GM23338 (cell line): ENCODE results near the gene PTPN18.

ENCODE experiments used
- CREB1 ChIP-seq: fragments of 250-450 bp; sonication (Bioruptor Pico); IDR thresholded peaks from 2 replicates; pipeline ENCODE4 v1.5.0; 2020; ENCODE audit warnings: low read depth, mild to moderate bottlenecking, moderate library complexity
- EZH2 ChIP-seq: fragments of 200-600 bp; sonication (generic); IDR thresholded peaks from one replicate; pipeline ENCODE4 v1.8.0; 2017; ENCODE audit warnings: antibody characterized with exemption, mild to moderate bottlenecking, low read depth; ENCODE audit not compliant: unreplicated experiment
- EZH2phosphoT487 ChIP-seq: fragments of 200-600 bp; sonication (generic); IDR thresholded peaks from one replicate; pipeline ENCODE4 v1.8.1; 2018; ENCODE audit warnings: antibody characterized with exemption; ENCODE audit not compliant: unreplicated experiment
- TF ChIP-seq, protein P1 (sequence below), 2 experiments: fragments of 200-600 bp in 1 of 2; sonication (generic) in 1 of 2; conservative IDR thresholded peaks; 2 replicates each; pipeline versions ENCODE4 v1.5.1 to v1.6.1; 2016 to 2017; ENCODE audit warnings: antibody characterized with exemption in 2 of 2, low read depth in 2 of 2, mild to moderate bottlenecking in 2 of 2, moderate library complexity in 1 of 2
- TF ChIP-seq, protein P2 (sequence below): IDR thresholded peaks from one replicate; pipeline ENCODE4 v1.6.1; 2018; ENCODE audit warnings: antibody characterized with exemption; ENCODE audit not compliant: unreplicated experiment

DNA sequence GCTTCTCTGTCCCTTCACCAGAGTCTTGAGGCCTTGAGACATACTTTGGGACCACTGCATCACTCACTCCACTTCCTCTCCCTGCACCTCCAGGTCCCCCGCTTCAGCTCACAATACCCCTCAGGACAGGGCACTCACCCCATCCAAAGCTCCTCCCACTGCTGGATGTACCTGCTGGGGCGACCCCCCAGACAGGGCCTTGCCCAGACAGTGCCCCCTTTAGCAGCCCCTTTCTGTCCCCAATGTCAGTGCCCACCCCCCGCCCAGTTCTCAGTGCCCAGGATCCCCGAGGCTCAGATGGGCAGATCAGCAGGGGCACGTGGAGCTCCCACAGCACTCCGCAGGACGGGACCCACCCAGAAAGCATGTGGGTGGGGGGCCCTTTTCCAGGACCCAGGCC is 37.0 kb upstream of the PTPN18 start:
- TF ChIP-seq, protein P1, sequence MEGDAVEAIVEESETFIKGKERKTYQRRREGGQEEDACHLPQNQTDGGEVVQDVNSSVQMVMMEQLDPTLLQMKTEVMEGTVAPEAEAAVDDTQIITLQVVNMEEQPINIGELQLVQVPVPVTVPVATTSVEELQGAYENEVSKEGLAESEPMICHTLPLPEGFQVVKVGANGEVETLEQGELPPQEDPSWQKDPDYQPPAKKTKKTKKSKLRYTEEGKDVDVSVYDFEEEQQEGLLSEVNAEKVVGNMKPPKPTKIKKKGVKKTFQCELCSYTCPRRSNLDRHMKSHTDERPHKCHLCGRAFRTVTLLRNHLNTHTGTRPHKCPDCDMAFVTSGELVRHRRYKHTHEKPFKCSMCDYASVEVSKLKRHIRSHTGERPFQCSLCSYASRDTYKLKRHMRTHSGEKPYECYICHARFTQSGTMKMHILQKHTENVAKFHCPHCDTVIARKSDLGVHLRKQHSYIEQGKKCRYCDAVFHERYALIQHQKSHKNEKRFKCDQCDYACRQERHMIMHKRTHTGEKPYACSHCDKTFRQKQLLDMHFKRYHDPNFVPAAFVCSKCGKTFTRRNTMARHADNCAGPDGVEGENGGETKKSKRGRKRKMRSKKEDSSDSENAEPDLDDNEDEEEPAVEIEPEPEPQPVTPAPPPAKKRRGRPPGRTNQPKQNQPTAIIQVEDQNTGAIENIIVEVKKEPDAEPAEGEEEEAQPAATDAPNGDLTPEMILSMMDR (conservative IDR thresholded peaks at IDR 0.05; ENCODE audit: low read depth in 2 of 2): no peak
- TF ChIP-seq EZH2phosphoT487 (no peak), EZH2 (no peak), CREB1 (CRISPR knock-in tag) (no peak)
- TF ChIP-seq, protein P2, sequence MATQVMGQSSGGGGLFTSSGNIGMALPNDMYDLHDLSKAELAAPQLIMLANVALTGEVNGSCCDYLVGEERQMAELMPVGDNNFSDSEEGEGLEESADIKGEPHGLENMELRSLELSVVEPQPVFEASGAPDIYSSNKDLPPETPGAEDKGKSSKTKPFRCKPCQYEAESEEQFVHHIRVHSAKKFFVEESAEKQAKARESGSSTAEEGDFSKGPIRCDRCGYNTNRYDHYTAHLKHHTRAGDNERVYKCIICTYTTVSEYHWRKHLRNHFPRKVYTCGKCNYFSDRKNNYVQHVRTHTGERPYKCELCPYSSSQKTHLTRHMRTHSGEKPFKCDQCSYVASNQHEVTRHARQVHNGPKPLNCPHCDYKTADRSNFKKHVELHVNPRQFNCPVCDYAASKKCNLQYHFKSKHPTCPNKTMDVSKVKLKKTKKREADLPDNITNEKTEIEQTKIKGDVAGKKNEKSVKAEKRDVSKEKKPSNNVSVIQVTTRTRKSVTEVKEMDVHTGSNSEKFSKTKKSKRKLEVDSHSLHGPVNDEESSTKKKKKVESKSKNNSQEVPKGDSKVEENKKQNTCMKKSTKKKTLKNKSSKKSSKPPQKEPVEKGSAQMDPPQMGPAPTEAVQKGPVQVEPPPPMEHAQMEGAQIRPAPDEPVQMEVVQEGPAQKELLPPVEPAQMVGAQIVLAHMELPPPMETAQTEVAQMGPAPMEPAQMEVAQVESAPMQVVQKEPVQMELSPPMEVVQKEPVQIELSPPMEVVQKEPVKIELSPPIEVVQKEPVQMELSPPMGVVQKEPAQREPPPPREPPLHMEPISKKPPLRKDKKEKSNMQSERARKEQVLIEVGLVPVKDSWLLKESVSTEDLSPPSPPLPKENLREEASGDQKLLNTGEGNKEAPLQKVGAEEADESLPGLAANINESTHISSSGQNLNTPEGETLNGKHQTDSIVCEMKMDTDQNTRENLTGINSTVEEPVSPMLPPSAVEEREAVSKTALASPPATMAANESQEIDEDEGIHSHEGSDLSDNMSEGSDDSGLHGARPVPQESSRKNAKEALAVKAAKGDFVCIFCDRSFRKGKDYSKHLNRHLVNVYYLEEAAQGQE: no peak
